HuH-7 (cell line): ENCODE measurements around the gene GCNT4.

Experiments used
- DNase-seq: peaks from one replicate; pipeline ENCODE4 v3.0.0; 2011; ENCODE audit warnings: low spot score

GCNT4 gene

DNA sequence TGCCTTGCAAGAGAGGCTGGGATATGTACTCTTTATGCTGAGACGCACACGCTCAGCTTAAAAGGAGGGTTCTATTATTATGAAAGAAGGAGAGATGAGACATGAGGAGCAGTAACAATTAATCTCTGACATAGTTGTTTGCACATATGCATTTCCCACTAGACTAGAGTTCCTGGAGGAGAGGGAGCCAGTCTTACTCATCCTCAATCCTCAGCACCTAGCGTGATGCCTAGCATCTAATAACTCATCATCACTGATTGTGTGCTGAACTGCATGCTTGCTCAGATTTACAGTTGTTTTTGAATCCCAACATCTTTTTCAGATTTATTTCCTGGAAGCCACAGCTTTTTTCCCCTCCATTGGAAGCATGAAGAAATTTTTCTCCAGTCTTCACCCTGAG lies 35.5 kb downstream of the GCNT4 start:
- no peak for DNase-seq

DNA sequence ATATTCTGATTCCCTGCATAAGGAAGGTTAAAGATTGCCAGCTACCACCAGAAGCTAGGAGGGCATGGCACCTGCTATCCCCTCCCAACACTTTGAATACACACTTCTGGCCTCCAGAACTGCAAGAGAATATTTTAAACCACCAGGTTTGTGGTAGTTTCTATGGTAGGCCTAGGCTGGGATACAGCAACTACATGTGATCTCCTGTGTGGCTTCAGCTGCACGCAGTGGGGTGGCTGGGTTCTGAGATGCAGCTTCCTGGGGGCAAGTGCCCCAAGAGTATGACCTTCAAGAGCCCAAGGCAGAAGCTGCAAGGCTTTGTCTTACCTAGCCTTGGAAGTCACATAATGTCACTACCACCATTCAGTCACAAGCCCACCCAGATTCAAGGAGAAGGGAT lies 39.6 kb downstream of the GCNT4 start:
- DNase-seq, result no peak

DNA sequence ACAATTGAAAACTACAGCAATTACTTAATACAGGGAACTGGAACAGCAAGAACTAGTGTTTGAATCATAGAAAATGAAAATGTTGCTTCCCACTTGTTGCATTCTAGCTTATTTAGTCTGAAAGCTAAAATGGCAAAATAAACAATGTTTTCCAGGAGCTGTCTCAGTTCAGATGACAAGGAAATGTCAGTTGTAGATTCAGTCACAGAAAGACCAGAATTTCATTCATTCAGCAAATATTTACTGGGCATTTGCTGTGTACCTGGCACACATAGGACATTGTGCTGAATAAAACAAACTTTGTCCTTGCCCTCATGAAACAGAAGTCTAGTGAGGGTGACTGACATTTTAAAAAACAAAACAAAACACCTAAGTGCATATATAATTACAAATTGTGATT lies 41.5 kb downstream of the GCNT4 start:
- no peak for DNase-seq

DNA sequence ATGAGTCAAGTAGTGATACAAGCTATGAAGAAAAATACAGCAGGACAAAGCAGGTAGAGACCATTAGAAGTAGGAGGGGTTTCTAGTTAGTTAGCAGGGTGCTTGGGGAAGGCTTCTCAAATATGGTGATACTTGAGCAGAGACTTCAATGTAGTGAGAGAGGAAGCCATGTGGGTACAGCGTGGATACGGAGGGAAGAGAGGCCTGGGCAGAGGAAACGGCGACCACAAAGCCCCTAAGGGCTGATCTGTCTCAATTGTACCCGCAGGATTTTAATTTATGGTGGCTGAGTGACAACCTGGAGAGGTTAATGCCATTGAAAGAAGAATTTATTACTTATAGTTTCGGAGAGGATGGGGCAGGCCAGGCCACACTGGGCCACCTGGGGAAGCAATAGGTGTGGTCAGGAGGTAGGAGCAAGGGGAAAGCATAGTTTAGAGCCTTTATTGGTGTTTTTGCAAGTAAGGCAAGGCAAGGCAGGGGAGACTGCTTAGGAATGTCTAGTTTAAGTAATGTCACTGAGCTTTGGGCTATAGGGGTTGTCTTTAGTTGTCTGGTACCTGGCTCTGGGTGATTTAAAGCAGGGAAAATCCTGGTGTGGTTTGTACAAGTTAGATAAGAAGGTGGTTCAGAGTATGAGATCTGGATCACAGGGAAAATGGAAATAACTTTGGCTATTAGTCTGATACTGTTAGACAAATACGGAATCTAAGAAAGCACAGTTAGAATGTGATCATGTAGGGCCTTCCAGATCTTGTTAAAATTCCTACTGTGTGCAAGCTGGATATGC lies 42.6 kb downstream of the GCNT4 start:
- DNase-seq, result no peak

DNA sequence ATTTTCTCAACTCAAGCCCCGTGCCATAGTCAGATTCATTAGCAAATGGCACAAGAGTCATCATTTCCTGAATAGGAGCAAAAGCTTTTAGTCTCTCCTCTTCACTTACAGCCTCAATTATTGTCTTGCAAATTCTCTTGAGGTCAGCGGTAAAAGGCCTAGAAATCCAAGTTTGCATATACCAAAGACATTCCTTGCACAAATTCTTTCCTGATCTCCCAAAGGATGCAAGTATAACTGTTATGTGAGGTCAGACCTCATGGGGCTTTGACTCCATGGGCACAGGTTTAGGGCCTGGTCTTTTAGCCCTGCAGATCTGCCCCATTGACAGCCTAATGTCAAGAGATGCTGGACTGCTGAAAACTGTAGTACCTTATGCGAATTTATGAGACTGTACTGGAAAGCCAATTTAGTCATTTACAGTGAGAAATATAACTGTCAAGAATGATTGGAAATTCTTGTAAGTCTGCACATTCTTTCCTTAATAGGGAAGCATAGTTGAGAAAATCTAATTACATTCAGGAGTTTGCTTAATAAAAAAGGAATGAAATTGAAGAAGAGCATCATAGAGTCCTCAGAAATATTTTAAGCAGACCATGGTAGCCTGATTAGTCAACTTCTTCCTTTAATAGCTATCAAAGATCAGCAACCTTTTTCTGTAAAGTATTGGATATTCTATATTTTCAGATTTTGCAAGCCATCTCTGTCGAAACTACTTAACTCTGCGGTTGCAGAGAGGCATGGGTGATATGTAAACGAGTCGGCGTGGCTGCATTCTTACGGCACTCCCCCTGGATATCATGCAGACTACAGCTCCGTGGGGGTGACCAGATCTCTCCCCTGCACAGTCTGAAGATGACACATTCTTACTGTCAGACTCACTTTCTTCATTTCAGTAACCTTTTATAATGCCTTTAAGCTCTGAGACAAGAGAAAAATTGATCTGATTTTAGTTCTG lies 45.2 kb downstream of the GCNT4 start:
- DNase-seq, result no peak

DNA sequence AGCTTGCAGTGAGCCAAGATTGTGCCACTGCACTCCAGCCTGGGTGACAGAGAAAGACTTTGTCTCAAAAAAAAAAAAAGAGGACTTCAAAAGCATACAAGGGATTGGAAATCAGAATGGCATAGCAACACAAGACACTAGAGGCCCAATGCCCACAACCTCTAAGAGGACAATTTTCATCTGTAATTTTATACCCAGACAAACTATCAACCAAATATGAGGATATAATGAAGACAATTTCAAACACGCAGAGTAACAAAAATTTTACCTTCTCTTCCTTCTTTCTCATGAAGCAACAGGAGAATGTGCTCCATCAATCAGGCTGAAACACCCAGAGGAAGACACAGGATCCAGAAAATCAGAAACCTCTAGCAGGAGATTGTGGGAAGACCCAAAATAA lies 46.8 kb downstream of the GCNT4 start:
- DNase-seq, result no peak
